Thyroid gland (tissue), 4 donors: Measurements from ENCODE around the gene MIAT.

Experiments used
- CTCF ChIP-seq, 6 experiments: fragments of 200-600 bp in 3 of 6; fragments of 450-650 bp in 3 of 6; sonication (generic) in 3 of 6; IDR thresholded peaks; one replicate each; pipeline ENCODE4 v1.5.1; 2016 to 2019; ENCODE audit warnings: antibody characterized with exemption in 6 of 6, mild to moderate bottlenecking in 2 of 6, inconsistent platforms in 1 of 6, moderate library complexity in 1 of 6
- POLR2A ChIP-seq, 2 donors: fragments of 450-650 bp; IDR thresholded peaks; one replicate each; pipeline ENCODE4 v1.6.1; 2017; ENCODE audit warnings: antibody characterized with exemption in 2 of 2, mild to moderate bottlenecking in 2 of 2, moderate library complexity in 1 of 2

DNA sequence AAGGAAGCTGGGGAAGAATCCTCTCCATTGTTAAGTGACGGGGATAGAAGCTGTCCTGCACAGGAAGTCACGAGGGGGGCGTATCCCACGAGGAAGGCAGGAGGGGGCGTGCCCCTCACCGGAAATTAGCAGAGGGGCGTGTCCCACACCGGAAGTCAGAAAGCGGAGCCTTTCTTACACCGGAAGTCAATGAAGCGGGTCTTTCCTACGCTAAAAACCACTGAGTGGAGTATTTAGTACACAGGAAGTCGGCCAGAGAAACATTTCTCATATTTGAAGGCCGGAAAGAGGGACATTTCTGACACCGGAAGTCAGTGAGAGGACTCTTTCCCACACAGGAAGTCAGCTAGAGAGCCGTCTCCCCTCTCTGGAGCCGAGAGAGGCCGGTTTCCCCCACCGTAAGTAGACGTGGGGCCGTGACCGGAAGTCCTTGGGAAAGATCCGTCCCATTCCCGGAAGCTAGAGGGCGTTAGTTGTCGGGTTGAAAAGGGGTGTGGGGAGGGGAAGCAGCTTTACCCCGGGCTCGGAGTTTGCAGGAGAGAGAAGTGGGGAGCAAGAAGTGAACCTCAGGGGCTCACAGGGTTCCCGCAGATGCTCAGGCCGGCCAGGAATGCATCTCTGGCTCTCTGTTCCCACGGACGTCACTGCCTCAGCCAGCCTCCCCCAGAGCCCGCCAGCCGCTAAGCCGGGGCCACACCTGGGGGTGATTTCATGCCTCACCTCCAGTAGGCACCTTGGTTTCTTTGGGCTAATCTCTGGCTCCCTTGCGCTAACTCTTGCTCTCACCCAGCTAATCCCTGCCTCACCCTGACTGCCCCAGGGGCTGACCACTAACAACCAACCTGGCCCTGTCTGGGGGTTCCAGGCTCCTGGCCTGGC, 15.4 kb downstream of the MIAT start:
- TF ChIP-seq POLR2A (IDR thresholded peaks at IDR 0.05) (peak in 1 of 2 donors; percentile 51), CTCF (IDR thresholded peaks at IDR 0.05) (peak in 4 of 6 experiments; percentile 27 to 55 (median 50))
